ENCODE results near the gene MPHOSPH8. TPM values are rescaled to one million over a fixed set of nuclear protein-coding genes. Genes with fewer than 3 reads are reported as not detected.

MPHOSPH8 gene
- total RNA-seq, 1 experiment from 2014 or later, result 20.6 TPM

GRCh38 chr13:19589312-19589711, 44.1 kb upstream of the MPHOSPH8 start:
- intact Hi-C loops (cut with micrococcal nuclease; ENCODE audit: unreplicated experiment), result no loop called here

GRCh38 chr13:19590423-19590822, 43.0 kb upstream of the MPHOSPH8 start:
- in situ Hi-C loops (cut with HindIII; ENCODE audit: low pct_unique_long_range_greater_than_20kb, low sequenced_read_pairs) (no loop called here), intact Hi-C loops (cut with micrococcal nuclease; ENCODE audit: unreplicated experiment) (no loop called here)
- CTCF ChIA-PET, result no interaction called here
- ATAC-seq (no peak), DNase-seq (ENCODE audit: low read depth, low spot score) (no peak)
- H3K9me3 ChIP-seq (ENCODE audit: control insufficient read depth, insufficient read depth, low read depth, low read length), result no peaks in the 10 kb centered on the region
- no peaks in the 10 kb centered on the region for H3K27me3 ChIP-seq (ENCODE audit: control insufficient read depth, insufficient read depth, low read length)
- TF ChIP-seq POLR2AphosphoS5 (IDR thresholded peaks at IDR 0.05; ENCODE audit: low read depth, low read length), result no peak
- TF ChIP-seq TCF7L2 (IDR thresholded peaks at IDR 0.05; ENCODE audit: low read depth, low read length), result no peak
- no peak for TF ChIP-seq CTCF (IDR thresholded peaks at IDR 0.05)
- no peak for TF ChIP-seq REST (IDR thresholded peaks at IDR 0.05; ENCODE audit: insufficient read depth in 1 of 2, low read depth in 2 of 2, low read length in 1 of 2)
- TF ChIP-seq SIN3A (IDR thresholded peaks at IDR 0.05; ENCODE audit: borderline replicate concordance, insufficient read depth, low read depth, low read length), result no peak
- POLR2A ChIA-PET, result no interaction called here
- no peak overlapping the region for H3K4me3 ChIP-seq (ENCODE audit: low read depth in 2 of 2, low read length in 2 of 2)
- H3K27ac ChIP-seq (ENCODE audit: low read length), result no peak overlapping the region
- no TSS peak for BruUV-seq (replicated peaks)
- no peaks in the 10 kb centered on the region for H3K36me3 ChIP-seq (ENCODE audit: control insufficient read depth, insufficient read depth, low read length)
- H3K4me1 ChIP-seq (ENCODE audit: control insufficient read depth, insufficient read depth, low read length), result no peaks in the 10 kb centered on the region; the same call in 1 of the 2 replicates

More at GRCh38 chr13:19589312-19589711, 44.1 kb upstream of the MPHOSPH8 start:
- Histone ChIP-seq H3K9me3 (ENCODE audit: control insufficient read depth, insufficient read depth, low read depth, low read length) (no peaks in the 10 kb centered on the region), H3K27me3 (ENCODE audit: control insufficient read depth, insufficient read depth, low read length) (no peaks in the 10 kb centered on the region), H3K4me1 (ENCODE audit: control insufficient read depth, insufficient read depth, low read length) (no peaks in the 10 kb centered on the region), H3K36me3 (ENCODE audit: control insufficient read depth, insufficient read depth, low read length) (no peaks in the 10 kb centered on the region), H3K4me3 (ENCODE audit: low read depth in 2 of 2, low read length in 2 of 2) (no peak overlapping the region), H3K27ac (ENCODE audit: low read length) (no peak overlapping the region)
- ChIA-PET POLR2A (no interaction called here), CTCF (no interaction called here)
- ATAC-seq, result no peak
- no peak for DNase-seq (ENCODE audit: low read depth, low spot score)
- BruUV-seq (replicated peaks), result no TSS peak
- in situ Hi-C loops (cut with HindIII; ENCODE audit: low pct_unique_long_range_greater_than_20kb, low sequenced_read_pairs), result no loop called here
- no peak for TF ChIP-seq SIN3A (IDR thresholded peaks at IDR 0.05; ENCODE audit: borderline replicate concordance, insufficient read depth, low read depth, low read length)
- no peak for TF ChIP-seq REST (IDR thresholded peaks at IDR 0.05; ENCODE audit: insufficient read depth in 1 of 2, low read depth in 2 of 2, low read length in 1 of 2)
- no peak for TF ChIP-seq TCF7L2 (IDR thresholded peaks at IDR 0.05; ENCODE audit: low read depth, low read length)
- TF ChIP-seq POLR2AphosphoS5 (IDR thresholded peaks at IDR 0.05; ENCODE audit: low read depth, low read length), result no peak
- no peak for TF ChIP-seq CTCF (IDR thresholded peaks at IDR 0.05)

All from Panc1 (cell line).